ENCODE measurements around the gene SMOC2. TPM values are rescaled to one million over a fixed set of nuclear protein-coding genes. Genes with fewer than 3 reads are reported as not detected.

SMOC2 gene
- polyA plus RNA-seq, 1 of the 3 experiments (the other 2 are of a cell fraction), result not detected

DNA sequence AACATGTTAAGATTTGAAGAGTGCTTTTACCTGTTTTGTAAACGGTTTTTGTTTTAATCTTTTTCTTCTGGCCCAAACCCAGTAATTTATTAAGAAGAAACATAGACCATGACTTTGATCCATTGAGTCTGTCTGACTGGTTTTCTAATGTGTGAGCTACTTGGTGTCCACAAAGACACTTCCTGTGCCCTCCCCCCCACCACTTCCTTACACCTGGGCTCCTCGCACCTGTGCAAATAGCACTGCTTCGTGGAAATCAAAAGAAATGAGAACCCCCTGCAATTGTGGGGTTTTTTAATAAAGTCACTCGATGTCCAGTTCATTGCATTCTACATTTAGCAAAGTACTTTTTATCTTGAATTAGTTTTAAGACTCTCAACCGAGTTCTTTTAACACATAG, 65.5 kb downstream of the SMOC2 start:
- Histone ChIP-seq H3K4me2 (no peak overlapping the region), H3K9me3 (no peaks in the 10 kb centered on the region), H3K79me2 (ENCODE audit: insufficient read depth) (no peaks in the 10 kb centered on the region), H3K9ac (no peak overlapping the region), H3K27ac (ENCODE audit: low read depth in 2 of 2, low read length in 1 of 2) (no peak overlapping the region), H4K20me1 (ENCODE audit: insufficient read depth) (no peaks in the 10 kb centered on the region), H3K4me3 (ENCODE audit: low read depth in 2 of 2, low read length in 1 of 2) (no peak overlapping the region), H3K27me3 (ENCODE audit: insufficient read depth) (no peaks in the 10 kb centered on the region), H2AFZ (ENCODE audit: low read depth) (no peak overlapping the region), H3K9me2 (no peaks in the 10 kb centered on the region), H3K4me1 (ENCODE audit: control insufficient read depth in 1 of 2, insufficient read depth in 2 of 2, low read depth in 1 of 2, low read length in 1 of 2) (no peaks in the 10 kb centered on the region), H3K36me3 (replicated peaks in 1 of 2; ENCODE audit: control insufficient read depth in 1 of 2, insufficient read depth in 2 of 2, low read length in 1 of 2) (no peaks in the 10 kb centered on the region), H3F3A (replicated peaks; ENCODE audit: insufficient read depth) (no peaks in the 10 kb centered on the region)
- DNase-seq, result no peak
- WGBS (ENCODE audit: low lambda C conversion rate), result 18% methylated on average over 5 of the region's 5 CpGs
- TF ChIP-seq POLR2AphosphoS5 (IDR thresholded peaks at IDR 0.05; ENCODE audit: low read depth, low read length), result no peak
- TF ChIP-seq TEAD4 (IDR thresholded peaks at IDR 0.05; ENCODE audit: borderline replicate concordance, insufficient read depth), result no peak
- no peak for TF ChIP-seq TCF12 (IDR thresholded peaks at IDR 0.05)
- no peak for TF ChIP-seq NFIC (IDR thresholded peaks at IDR 0.05; ENCODE audit: borderline replicate concordance)
- TF ChIP-seq, protein P1, sequence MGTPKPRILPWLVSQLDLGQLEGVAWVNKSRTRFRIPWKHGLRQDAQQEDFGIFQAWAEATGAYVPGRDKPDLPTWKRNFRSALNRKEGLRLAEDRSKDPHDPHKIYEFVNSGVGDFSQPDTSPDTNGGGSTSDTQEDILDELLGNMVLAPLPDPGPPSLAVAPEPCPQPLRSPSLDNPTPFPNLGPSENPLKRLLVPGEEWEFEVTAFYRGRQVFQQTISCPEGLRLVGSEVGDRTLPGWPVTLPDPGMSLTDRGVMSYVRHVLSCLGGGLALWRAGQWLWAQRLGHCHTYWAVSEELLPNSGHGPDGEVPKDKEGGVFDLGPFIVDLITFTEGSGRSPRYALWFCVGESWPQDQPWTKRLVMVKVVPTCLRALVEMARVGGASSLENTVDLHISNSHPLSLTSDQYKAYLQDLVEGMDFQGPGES (IDR thresholded peaks at IDR 0.05; ENCODE audit: low read depth, low read length), result no peak
- TF ChIP-seq, protein P2, sequence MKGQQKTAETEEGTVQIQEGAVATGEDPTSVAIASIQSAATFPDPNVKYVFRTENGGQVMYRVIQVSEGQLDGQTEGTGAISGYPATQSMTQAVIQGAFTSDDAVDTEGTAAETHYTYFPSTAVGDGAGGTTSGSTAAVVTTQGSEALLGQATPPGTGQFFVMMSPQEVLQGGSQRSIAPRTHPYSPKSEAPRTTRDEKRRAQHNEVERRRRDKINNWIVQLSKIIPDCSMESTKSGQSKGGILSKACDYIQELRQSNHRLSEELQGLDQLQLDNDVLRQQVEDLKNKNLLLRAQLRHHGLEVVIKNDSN (IDR thresholded peaks at IDR 0.05; ENCODE audit: borderline replicate concordance, low read depth), result no peak
- TF ChIP-seq RAD21 (IDR thresholded peaks at IDR 0.05; ENCODE audit: low read length), result no peak
- TF ChIP-seq EP300 (IDR thresholded peaks at IDR 0.05; ENCODE audit: borderline replicate concordance in 1 of 2, low read depth in 1 of 2, low read length in 1 of 2), result no peak
- no peak for TF ChIP-seq SMC3 (IDR thresholded peaks at IDR 0.05; ENCODE audit: low read depth, low read length)
- TF ChIP-seq JUND (IDR thresholded peaks at IDR 0.05), result no peak
- no peak for TF ChIP-seq RXRA (IDR thresholded peaks at IDR 0.05; ENCODE audit: borderline replicate concordance, low read depth)
- TF ChIP-seq MEF2A (IDR thresholded peaks at IDR 0.05; ENCODE audit: borderline replicate concordance, low read depth), result no peak
- no peak for TF ChIP-seq FOXM1 (IDR thresholded peaks at IDR 0.05; ENCODE audit: low read depth)
- no peak for TF ChIP-seq ELF1 (IDR thresholded peaks at IDR 0.05)
- ChIA-PET POLR2A (no interaction called here), CTCF (interaction anchor here (1.3 kb wide), 1 partner anchor 151 kb away, joined by 3 read pairs; no protein-coding TSS in a partner anchor)

DNA sequence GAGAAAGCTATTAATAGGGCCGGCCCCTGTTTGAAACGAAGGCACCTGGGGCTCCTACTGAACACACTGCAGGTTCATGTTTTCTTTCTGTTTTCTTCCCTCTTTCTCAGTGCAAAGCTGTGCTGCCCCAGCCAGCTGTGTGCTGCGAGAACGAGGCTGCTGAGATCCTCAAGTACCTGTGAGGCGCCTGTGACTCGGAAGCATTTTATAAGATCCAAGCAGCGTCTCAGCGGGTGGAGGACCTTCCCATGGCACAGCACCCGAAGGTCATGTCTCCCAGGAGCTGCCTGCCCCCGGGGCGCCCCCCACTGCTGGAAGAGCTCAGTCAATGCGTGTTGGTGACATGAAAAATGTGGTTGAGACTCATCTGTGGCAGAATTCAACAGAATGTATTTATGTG, 66.3 kb downstream of the SMOC2 start:
- H3F3A ChIP-seq (replicated peaks; ENCODE audit: insufficient read depth), result no peaks in the 10 kb centered on the region
- no peak overlapping the region for H3K9ac ChIP-seq
- CTCF ChIA-PET, result interaction anchor here (0.7 kb wide), 1 partner anchor 8 kb away, joined by 3 read pairs; no protein-coding TSS in a partner anchor
- no peaks in the 10 kb centered on the region for H3K79me2 ChIP-seq (ENCODE audit: insufficient read depth)
- H3K36me3 ChIP-seq (replicated peaks in 1 of 2; ENCODE audit: control insufficient read depth in 1 of 2, insufficient read depth in 2 of 2, low read length in 1 of 2), result no peaks in the 10 kb centered on the region
- H3K27ac ChIP-seq (ENCODE audit: low read depth in 2 of 2, low read length in 1 of 2), result no peak overlapping the region
- no peak overlapping the region for H2AFZ ChIP-seq (ENCODE audit: low read depth)
- no peaks in the 10 kb centered on the region for H3K9me3 ChIP-seq
- no peaks in the 10 kb centered on the region; a peak in 1 of 4 replicates for H3K4me1 ChIP-seq (ENCODE audit: control insufficient read depth in 1 of 2, insufficient read depth in 2 of 2, low read depth in 1 of 2, low read length in 1 of 2)
- H3K27me3 ChIP-seq (ENCODE audit: insufficient read depth), result no peaks in the 10 kb centered on the region
- DNase-seq, result no peak
- H3K4me2 ChIP-seq, result no peak overlapping the region
- POLR2A ChIA-PET, result no interaction called here
- no peaks in the 10 kb centered on the region for H4K20me1 ChIP-seq (ENCODE audit: insufficient read depth)
- H3K4me3 ChIP-seq (ENCODE audit: low read depth in 2 of 2, low read length in 1 of 2), result no peak overlapping the region
- WGBS (ENCODE audit: low lambda C conversion rate), result 33% methylated on average over 12 of the region's 12 CpGs
- H3K9me2 ChIP-seq, result no peaks in the 10 kb centered on the region
- TF ChIP-seq GABPA (IDR thresholded peaks at IDR 0.05; ENCODE audit: low read depth) (no peak), GATA2 (CRISPR knock-in tag; IDR thresholded peaks at IDR 0.05) (no peak), RCOR1 (IDR thresholded peaks at IDR 0.05; ENCODE audit: low read length) (no peak)
- TF ChIP-seq, protein P3, sequence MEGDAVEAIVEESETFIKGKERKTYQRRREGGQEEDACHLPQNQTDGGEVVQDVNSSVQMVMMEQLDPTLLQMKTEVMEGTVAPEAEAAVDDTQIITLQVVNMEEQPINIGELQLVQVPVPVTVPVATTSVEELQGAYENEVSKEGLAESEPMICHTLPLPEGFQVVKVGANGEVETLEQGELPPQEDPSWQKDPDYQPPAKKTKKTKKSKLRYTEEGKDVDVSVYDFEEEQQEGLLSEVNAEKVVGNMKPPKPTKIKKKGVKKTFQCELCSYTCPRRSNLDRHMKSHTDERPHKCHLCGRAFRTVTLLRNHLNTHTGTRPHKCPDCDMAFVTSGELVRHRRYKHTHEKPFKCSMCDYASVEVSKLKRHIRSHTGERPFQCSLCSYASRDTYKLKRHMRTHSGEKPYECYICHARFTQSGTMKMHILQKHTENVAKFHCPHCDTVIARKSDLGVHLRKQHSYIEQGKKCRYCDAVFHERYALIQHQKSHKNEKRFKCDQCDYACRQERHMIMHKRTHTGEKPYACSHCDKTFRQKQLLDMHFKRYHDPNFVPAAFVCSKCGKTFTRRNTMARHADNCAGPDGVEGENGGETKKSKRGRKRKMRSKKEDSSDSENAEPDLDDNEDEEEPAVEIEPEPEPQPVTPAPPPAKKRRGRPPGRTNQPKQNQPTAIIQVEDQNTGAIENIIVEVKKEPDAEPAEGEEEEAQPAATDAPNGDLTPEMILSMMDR (IDR thresholded peaks at IDR 0.05), result no peak
- TF ChIP-seq, protein P4, sequence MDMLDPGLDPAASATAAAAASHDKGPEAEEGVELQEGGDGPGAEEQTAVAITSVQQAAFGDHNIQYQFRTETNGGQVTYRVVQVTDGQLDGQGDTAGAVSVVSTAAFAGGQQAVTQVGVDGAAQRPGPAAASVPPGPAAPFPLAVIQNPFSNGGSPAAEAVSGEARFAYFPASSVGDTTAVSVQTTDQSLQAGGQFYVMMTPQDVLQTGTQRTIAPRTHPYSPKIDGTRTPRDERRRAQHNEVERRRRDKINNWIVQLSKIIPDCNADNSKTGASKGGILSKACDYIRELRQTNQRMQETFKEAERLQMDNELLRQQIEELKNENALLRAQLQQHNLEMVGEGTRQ (IDR thresholded peaks at IDR 0.05; ENCODE audit: borderline replicate concordance, low read depth, low read length), result no peak
- TF ChIP-seq, protein P5, sequence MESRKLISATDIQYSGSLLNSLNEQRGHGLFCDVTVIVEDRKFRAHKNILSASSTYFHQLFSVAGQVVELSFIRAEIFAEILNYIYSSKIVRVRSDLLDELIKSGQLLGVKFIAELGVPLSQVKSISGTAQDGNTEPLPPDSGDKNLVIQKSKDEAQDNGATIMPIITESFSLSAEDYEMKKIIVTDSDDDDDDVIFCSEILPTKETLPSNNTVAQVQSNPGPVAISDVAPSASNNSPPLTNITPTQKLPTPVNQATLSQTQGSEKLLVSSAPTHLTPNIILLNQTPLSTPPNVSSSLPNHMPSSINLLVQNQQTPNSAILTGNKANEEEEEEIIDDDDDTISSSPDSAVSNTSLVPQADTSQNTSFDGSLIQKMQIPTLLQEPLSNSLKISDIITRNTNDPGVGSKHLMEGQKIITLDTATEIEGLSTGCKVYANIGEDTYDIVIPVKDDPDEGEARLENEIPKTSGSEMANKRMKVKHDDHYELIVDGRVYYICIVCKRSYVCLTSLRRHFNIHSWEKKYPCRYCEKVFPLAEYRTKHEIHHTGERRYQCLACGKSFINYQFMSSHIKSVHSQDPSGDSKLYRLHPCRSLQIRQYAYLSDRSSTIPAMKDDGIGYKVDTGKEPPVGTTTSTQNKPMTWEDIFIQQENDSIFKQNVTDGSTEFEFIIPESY (IDR thresholded peaks at IDR 0.05; ENCODE audit: borderline replicate concordance, low read depth), result no peak
